HG03135 (cell line): Measurements from ENCODE around the gene GALNT16.

Experiments
- ATAC-seq: cut with Tn5 transposase; IDR thresholded peaks from one replicate; pipeline ENCODE4 v1.9.1; 2021; ENCODE audit warnings: mild to moderate bottlenecking, moderate library complexity; ENCODE audit not compliant: unreplicated experiment

Gene GALNT16

DNA sequence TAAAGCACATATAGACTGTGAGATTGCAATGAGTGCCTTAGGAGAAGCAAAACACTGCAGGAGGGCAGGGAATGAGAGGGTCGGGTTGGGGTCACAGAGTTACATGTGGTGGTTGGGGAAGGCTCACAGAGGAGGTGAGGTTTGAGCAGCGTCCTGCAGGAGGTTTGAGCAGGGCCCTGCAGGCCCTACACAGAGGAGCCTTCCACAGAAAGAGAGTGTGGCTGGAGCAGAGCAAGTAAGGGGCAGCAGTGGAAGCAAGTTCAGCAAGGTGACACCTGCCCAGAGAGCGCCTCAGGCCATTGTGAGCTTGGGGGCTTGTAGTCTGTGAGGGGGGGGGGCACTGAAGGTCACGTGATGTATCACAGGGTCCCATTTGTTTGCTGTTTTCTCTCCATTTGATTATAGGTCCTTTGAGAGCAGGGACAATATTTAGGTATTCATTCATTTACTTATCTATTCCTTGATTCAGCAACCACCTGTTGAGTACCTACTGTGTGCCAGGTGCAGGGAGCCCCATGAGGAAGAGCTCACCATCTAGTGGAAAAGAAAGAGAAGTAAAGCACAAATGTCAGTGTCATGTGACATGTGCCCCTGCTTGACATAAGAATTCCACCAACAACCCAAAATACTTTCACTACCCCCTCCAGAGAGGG is 56.6 kb downstream of the GALNT16 start:
- no peak for ATAC-seq

DNA sequence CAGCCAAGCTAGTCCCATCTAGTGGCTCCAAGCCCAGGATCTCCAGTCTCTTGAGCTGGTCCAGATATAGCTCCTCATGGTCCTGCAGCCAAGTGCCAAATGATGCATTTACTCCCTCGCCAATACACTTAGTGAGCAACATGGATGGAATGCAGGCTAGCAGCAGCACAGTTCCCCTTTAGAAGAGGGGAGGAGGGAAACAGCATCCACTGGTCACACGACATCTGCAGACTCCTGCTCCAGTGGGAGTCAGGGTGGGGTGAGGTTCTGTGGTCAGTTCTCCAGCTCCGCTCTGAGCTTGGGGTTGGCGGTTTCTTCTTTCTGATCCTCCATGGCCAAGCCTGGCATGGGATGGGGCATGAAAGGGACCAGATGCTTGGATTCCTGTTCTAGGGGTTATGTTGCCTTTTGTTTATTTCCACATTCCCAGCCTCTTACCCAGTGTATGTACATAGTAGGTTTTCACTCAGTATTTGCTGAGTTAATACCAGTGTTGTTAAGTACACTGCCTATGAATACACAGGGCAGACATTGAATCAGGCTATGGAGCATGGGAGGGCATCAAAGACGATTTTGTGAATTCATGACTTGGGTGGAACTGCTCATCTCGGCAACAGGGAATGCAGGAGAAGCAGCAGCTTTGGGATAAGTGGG is 57.3 kb downstream of the GALNT16 start:
- no peak for ATAC-seq

DNA sequence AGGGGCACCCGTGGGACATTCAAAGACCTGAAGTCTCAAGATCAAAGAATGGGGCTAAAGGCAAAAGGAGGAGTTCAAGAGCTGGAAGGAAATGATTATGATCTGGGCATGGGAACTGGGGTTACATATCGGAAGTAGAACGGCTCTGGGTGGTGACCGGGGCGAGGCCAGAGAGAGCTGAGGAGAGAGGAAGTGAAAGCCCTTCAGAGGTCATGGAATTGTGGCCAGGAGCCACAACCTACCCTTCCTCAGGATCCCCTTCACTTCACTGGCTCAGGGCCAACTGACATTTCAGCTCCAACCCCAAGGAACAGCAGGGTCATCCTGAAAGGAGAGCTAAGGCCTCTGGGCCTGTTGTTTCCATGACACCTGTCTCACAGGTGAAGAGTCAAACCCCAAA is 57.8 kb downstream of the GALNT16 start:
- ATAC-seq = no peak

DNA sequence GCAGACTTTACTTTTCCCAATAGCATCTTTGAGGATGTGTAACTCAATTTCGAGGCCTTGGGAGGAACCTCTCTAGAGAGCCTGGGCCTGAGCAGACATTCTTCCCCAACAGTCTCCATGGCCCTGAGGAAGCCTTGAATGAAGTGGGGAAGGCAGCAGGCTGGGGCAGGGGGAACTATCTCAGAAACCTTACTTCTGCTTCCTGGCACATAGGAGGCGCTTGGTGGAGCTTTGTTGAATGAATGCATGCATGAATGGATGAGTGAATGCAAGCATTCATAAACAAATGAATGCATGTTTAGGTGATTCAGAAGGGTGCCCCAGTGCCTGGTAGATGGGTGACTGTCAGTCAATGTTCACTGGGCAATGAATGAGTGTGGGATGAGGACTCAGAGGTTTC is 58.3 kb downstream of the GALNT16 start:
- no peak for ATAC-seq

DNA sequence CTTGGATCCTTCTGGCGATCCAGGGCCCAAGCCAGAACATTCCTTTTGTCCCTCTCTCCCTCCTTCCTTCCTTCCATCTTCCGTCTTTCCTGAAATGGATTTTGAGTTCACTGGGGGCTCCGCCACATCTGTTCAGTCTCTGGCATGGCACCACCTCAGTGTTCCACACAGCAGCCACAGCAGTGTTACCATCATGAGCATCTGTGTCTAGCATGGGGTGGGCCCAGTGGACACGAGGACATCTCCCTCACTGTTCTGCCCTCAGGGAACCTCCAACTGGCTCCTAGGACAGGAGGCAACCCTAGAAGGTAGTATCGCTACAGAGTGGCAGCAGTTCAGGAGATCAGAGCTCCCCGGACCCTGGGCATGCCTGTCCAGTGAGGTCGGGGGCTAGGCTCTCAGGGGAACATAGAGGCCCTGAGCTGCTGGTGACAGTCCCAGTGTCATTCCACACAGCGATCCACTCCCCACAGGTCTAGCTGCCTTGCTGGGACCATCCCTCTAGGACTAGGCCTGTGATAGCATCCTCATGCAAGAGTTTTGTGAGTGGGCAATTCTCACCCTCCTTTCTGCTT is 59.0 kb downstream of the GALNT16 start:
- ATAC-seq = no peak

DNA sequence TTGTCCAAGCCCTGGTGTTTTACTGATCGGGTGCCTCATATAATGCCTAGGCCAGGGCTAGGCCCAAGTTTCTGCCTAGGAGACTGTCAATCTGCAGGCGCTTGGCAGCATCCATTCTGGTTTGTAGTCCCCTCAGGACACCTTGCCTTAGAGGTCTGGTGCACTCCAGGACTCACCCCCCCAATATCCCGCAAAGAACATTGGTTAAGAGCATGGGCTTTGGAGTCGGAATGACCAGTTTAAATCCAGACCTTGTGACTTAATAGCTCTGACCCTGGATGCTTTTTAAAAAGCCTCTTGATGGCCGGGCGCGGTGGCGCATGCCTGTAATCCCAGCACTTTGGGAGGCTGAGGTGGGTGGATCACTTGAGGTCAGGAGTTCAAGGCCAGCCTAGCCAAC is 60.0 kb downstream of the GALNT16 start:
- ATAC-seq = no peak

DNA sequence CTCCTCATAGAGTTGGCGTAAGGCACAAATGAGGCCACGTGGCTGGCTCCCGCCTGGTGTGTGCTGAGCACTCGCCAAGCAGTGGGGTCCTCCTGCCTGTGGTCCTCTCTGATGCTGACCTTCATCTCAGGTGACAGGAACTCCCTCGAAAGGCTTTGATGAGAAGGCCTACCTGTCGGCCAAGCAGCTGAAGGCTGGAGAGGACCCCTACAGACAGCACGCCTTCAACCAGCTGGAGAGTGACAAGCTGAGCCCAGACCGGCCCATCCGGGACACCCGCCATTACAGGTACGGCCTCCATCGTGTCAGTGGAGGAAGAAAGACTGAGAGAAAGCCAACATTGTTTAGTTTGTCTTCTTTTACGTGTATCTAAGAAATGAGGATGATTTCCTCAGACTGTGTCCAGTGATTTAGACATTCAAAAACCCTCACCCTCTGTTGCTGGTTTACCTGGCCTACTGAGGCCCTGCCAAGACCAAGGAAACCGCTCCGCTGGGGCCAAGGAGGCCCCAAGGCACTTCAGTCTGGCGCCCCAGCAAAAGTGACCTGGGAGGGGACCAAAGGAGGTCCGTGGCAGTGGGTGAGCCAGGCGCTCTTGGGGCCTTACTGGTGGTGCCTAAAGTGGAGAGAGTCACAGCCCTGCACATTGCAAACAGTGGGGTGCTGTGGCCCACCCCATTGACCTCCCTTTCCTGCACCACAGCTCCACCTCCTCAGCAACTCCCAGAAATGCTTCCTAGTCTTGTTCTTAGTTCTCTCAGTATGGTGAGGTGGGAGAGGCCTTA is 60.8 kb downstream of the GALNT16 start:
- no peak for ATAC-seq

DNA sequence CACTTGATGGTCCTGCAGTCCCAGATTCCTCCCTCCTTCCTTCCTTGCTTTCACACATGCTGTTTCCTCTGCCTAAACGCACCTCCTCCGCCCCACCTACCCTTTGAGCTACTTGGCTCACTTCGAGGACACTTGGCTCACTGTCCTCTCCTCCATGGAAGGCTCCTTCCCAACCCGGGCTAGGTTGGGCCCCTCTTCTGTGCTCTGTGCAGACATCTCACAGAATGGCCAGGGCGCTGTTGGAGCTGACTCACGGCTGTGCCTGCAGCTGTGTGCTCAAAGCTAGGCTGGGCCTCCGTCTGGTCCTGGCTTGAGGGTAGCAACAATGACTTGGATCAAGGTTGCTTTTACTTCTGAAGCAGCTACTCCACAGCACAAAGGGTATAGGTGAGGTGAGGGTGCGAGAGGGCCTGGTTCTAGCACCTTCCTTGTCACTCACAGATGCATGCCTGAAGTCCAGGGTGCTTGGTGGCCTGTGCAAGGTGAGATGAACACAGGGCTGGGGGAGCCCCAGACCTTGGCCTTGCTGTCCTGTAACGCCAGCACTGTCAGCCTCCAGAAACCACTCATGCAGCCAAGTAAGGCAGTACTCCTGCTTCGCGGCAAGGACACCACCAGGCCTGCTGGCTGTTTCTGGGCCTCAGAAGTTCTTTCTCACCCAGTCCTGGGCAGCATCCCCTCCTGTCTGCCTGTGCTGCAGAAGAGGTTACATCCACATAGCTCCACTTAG is 61.8 kb downstream of the GALNT16 start:
- ATAC-seq = no peak

DNA sequence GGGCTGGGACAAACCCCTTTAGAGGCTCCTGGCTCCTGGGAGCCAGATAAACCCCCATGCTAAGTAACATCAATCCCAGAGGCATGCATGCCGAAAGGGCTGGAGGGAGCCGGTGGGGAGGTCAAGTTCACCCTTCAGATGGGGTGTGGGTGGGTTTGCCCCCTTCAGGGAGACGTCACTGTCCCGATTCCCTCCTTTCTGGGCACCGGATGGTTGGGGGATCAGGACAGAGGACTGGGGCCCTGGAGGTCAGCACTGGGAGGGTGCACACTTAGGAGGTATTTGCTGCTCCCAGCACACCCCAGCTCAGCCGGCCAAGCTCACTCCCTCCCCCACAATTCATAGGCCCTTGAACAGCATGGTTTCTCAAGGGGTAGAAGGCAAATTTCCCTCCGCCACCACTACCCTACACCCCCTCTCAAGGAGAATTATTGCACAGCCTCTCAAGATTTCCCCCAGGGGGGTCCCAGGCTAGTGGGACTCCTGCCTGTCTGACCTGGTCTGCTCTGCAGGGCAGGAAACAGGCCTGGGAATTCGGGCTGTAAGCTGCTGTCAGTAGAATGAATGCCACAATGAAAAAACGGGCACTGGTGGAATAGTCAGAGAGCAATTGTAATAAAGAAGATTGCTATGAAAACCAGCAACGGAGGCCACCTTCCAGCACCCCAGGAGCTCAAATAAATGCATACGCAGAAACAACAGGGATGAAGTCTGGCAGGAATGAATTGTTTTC is 63.5 kb downstream of the GALNT16 start:
- no peak for ATAC-seq

DNA sequence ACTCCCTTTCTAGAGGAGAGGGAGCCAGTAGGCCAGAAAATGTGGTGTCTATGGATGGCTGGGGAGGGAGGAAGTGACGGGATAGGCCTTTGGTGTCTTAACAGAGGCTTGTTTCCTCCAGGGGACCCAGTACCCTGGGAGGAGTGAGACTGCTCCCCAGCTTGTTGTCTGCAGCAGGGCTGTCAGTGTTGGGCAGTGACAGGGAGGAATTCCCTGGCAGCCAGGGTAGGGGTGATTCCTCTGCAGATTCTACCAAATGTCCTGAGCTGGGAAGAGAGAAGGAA is 64.0 kb downstream of the GALNT16 start:
- ATAC-seq = no peak

DNA sequence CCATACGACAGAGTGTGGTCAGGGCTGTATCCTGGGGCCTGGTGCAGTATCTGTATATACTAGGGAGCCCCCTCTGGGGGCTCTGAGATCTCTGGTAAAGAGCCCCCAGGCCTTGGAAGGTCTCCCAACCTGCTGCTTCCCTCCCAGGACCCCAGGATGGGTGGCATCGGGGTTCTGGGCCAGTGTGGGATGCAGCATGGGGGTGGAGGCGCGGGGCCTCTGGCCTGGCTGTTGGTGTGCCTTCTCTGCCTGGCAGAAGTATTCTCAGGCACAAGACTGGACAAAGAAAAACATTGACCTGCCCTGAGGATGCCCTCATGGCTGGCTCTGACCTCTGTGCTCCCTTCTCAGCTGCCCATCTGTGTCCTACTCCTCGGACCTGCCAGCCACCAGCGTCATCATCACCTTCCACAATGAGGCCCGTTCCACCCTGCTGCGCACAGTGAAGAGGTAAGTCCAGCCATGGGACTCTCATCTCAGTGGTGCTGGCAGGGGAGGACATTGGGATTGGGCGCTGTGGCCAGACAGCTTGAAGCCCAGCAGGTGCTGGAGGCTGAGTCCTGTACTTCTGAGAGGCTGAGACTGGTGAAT is 64.5 kb downstream of the GALNT16 start:
- no peak for ATAC-seq

DNA sequence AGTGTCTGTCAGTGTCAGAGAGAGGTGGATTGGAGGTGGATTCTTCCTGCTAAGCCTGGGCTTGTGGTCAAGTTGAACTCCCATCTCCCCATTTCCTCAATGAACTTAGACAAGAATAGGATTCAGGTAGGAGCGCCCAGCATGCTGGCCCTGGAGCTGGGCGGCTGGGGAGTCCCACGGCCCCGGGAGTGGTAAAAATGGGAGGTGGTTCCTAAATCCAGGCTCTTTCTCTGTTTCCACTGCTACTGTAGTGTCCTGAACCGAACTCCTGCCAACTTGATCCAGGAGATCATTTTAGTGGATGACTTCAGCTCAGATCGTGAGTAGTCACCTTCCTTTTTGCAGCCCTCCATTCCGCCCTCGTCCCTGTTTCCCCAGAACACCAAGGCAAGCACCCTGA is 65.1 kb downstream of the GALNT16 start:
- no peak for ATAC-seq

DNA sequence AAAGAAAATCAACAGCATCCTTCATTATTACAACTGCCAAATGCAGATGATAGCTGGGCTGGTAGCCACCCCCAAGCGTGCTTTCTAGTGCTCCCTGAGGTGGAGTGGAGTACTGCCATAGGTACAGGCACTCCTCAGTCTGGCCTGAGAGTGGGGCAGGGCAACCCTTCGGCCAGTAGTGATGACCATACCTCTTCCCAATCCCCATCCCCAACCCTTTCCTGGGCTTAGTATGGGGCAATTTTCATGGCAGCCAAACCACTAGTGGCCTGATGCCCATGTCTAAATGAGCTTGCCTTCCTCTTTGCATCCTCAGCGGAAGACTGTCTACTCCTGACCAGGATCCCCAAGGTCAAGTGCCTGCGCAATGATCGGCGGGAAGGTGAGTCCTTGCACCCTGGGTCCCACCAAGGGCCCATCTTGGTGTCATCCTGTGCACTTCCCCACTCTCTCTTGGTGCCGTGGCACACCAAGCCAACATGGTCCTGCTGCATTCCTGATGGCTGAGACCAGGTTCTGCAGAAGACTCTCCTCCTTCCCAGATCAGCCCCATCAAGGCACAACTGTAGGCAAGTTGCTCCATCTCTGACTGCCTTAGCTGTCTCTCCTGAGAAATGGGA is 65.8 kb downstream of the GALNT16 start:
- ATAC-seq = no peak

DNA sequence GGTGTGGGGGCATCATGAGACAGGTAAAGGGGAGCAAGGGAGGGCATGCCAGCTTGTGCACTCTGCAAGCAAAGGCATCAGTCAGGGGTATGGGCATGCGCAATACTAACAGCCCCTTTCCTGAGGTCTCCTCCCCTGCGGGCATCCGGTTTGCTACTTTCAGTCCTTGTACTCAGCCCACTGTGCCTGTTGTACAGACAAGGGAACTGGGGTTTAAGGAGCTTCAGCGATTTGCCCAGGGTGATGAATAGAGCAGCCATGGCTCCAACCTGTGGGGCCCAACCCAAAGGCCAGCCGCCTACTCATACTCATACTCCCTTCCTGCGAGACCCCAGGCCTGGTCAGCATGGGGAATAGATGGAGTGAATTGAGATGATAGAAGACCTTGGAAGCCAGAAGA is 66.7 kb downstream of the GALNT16 start:
- no peak for ATAC-seq

DNA sequence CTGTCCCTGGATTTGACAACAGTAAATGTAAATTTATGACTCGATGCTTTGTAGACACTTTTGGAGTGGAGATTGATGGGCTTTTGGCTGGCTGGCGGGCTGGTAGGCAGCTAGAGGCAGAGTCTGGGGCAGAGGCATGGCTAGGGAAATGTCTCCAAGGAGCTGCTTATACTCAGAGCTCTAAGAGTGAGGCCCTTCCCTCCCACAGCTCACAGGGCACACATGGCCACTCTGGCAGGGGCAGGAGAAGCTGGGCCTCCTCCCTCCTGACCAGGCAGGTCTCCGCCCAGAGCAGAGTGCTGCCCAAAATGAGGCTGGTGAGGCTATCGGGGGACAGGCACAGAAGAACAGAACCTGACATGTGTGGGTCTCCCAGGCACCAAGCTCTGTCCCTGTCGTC is 67.5 kb downstream of the GALNT16 start:
- no peak for ATAC-seq

DNA sequence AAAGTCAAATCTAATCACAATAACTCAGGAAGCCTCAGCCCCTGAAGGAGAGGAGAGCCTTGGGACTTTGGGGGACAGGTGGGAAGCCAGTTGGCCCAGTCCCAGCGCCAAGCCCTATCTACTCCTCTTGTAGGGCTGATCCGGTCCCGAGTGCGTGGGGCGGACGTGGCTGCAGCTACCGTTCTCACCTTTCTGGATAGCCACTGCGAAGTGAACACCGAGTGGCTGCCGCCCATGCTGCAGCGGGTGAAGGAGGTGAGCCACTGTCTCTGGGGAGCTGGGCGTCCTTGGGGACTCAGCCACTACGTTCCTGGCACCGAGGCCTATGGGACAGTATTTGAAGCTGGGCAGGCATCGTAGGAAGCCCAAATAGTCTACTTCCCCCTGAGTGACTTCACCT is 68.4 kb downstream of the GALNT16 start:
- no peak for ATAC-seq

DNA sequence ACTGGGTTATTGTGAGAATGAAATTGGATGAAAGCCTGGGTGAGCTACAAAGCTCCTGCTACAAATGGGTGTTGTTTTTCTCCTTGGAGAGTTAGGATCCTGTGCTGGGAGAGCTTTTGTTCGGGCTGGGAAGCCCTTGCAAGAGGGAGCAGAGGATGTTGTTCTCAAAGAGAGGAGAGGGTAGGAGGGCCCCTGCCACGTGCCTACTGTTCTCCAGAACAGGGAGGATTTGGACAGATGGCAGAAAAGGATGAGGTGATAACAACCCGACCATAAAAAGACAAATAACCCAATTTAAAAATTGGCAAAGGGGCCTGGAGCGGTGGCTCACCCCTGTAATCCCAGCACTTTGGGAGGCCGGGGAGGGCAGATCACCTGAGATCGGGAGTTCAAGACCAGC is 68.8 kb downstream of the GALNT16 start:
- ATAC-seq = no peak

DNA sequence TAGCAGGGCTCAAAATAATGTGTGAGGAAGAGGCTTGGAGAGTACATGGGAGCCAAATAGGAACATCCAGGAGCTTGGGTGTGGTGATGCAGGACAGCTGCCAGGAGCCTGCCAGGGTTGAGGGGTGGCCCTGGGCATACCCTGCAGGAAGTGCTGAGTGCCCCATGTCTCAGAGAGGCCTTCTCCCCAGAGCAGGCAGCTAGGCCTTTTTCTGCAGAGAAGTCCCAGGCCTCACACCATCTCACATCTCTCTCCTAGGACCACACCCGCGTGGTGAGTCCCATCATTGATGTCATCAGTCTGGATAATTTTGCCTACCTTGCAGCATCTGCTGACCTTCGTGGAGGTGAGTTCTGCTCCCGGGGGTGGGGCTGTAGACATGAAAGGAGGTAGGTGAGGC is 71.2 kb downstream of the GALNT16 start:
- no peak for ATAC-seq

DNA sequence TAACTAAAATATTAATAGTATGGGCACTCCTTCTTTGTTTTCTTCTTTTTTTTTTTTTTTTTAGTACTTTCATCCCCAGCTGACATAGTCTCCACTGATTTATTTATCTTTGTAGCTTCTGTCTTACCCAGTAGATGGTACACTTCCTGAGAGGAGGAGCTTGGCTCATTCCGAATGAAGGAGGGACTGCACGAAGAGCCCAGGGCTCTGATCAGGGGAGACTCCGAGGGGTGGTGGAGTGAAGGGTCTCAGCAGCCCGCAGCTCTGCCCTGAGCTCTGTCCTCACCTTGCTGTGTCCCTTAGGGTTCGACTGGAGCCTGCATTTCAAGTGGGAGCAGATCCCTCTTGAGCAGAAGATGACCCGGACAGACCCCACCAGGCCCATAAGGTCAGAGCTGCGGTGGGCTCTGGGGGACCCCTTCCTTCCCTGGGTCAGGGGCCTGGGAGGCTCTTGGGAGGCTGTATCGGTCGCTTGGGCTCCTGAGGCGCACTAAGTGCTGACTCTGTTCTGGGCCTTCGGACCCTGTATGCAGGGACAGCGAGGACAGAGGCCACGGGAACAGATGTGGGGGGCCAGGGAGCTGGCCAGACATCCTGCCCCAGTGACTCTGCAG is 72.9 kb downstream of the GALNT16 start:
- ATAC-seq = no peak
